PC-3 (cell line): ENCODE results near the gene ARID3C.

Experiments used
- EZH2 ChIP-seq: fragments of 300-600 bp; sonication (generic); IDR thresholded peaks from one replicate; pipeline ENCODE4 v1.6.1; 2017; ENCODE audit warnings: antibody characterized with exemption, mild to moderate bottlenecking, low read length; ENCODE audit not compliant: unreplicated experiment
- EZH2phosphoT487 ChIP-seq: fragments of 300-600 bp; sonication (generic); IDR thresholded peaks from 2 replicates; pipeline ENCODE4 v1.6.1; 2018; ENCODE audit warnings: mild to moderate bottlenecking, antibody characterized with exemption, low read length, borderline replicate concordance
- TF ChIP-seq, protein P1 (sequence below): fragments of 300-600 bp; sonication (generic); conservative IDR thresholded peaks from 2 replicates; pipeline ENCODE4 v1.5.1; 2017; ENCODE audit warnings: antibody characterized with exemption, low read depth, mild to moderate bottlenecking, low read length

DNA sequence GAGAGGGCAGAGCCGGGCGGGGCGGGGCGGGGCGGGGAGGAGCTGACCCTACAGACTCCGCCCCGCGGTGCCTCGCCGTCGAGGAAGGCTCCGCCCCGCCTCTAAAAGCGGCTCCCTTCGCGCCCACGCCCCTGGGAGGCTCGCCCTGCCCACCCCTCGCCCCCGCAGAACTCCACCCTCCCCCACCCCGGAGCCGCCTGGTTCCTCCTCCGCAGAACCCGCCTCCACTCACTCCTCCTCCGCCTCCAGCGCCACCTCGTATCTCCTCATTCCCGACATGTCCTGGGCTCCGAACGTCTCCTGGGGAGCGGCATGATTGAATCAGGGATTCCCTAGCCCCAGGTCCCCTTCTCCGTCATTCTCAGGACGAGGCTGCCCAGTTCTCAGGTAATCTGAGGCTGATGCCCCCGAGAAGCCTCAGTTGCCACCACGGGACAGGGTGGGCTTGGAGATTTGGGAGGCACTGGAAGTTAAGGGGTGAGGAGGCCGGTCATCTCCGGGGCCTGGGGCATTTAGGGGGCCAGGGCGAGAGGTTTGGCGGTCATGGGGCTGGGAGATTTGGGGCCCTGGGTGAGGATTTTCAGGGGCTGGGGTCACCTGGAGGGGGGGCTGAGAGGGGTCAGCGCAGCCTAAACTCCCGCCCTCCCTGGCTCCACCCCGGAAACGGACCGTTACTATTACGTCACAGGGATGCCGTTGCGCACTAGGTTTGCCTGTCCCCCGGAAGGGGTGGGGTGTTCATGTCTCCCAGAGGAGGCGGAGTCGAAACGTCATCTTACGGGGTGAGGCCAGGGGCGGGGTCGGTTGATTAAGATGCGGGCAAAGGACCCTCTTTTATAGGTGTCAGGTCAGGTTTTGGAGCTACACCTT is 36.8 kb upstream of the ARID3C start:
- TF ChIP-seq, protein P1, sequence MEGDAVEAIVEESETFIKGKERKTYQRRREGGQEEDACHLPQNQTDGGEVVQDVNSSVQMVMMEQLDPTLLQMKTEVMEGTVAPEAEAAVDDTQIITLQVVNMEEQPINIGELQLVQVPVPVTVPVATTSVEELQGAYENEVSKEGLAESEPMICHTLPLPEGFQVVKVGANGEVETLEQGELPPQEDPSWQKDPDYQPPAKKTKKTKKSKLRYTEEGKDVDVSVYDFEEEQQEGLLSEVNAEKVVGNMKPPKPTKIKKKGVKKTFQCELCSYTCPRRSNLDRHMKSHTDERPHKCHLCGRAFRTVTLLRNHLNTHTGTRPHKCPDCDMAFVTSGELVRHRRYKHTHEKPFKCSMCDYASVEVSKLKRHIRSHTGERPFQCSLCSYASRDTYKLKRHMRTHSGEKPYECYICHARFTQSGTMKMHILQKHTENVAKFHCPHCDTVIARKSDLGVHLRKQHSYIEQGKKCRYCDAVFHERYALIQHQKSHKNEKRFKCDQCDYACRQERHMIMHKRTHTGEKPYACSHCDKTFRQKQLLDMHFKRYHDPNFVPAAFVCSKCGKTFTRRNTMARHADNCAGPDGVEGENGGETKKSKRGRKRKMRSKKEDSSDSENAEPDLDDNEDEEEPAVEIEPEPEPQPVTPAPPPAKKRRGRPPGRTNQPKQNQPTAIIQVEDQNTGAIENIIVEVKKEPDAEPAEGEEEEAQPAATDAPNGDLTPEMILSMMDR, result no peak
- TF ChIP-seq EZH2 (no peak), EZH2phosphoT487 (no peak)
